ENCODE results near the gene SLC22A31. TPM values are rescaled to one million over a fixed set of nuclear protein-coding genes. Genes with fewer than 3 reads are reported as not detected.

Gene SLC22A31
- total RNA-seq, 1 donor from 2014 or later = not detected

DNA sequence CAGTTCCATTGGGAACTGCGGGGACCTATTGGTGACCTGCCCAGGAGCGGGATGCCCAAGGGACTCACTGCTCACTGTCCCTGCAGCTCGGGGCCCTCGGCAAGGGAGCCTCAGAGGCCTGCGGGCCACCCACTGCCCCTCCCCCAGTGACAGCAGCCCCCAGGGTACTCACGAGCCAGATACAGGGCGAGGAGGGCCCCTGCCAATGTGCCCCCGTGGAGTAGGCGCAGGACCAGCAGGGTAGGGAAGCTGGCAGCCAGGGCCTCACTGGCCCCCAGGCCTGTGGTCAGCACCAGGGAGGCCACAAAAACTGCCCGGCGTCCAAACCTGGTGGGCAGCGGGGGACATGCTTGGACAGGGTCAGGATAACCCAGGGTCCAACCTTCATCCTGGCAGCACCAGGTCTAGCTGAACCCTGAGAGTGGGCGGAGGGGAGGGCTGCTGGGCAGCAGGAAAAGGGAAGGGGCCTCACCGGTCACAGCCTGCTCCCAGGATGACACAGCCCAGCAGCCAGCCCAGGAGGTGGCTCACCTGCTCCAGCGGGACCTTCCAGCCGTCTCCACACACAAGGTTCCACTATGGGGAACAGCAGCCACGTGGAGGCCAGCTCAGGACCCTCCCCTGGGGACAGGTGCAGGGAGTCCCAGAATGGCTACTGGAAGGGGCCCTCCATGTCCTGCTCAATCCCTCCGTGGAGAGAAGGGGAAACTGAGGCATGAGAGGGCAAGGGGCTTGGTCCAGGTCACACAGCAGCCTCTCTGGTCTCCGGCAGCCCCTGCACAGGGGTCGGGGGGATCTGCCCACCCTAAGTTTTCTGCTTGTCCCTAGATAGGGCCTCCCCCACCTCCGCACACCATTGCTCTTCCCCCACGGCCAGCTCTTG is 855 bp downstream of the SLC22A31 start:
- H3K36me3 Mint-ChIP-seq (ENCODE audit: unreplicated experiment) = no peaks in the 10 kb centered on the region
- H3K27me3 Mint-ChIP-seq (ENCODE audit: unreplicated experiment) = peaks cover 35% of the 10 kb centered on the region
- H3K27ac Mint-ChIP-seq (ENCODE audit: unreplicated experiment) = no peak overlapping the region
- H3K4me1 Mint-ChIP-seq (ENCODE audit: unreplicated experiment) = peaks cover 6% of the 10 kb centered on the region
- H3K4me3 Mint-ChIP-seq (ENCODE audit: unreplicated experiment) = no peak overlapping the region
- no peak for DNase-seq (ENCODE audit: extremely low spot score, unreplicated experiment)
- TF ChIP-seq, protein P1, sequence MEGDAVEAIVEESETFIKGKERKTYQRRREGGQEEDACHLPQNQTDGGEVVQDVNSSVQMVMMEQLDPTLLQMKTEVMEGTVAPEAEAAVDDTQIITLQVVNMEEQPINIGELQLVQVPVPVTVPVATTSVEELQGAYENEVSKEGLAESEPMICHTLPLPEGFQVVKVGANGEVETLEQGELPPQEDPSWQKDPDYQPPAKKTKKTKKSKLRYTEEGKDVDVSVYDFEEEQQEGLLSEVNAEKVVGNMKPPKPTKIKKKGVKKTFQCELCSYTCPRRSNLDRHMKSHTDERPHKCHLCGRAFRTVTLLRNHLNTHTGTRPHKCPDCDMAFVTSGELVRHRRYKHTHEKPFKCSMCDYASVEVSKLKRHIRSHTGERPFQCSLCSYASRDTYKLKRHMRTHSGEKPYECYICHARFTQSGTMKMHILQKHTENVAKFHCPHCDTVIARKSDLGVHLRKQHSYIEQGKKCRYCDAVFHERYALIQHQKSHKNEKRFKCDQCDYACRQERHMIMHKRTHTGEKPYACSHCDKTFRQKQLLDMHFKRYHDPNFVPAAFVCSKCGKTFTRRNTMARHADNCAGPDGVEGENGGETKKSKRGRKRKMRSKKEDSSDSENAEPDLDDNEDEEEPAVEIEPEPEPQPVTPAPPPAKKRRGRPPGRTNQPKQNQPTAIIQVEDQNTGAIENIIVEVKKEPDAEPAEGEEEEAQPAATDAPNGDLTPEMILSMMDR (IDR thresholded peaks at IDR 0.05) = no peak
- no peaks in the 10 kb centered on the region for H3K9me3 Mint-ChIP-seq (ENCODE audit: unreplicated experiment)

DNA sequence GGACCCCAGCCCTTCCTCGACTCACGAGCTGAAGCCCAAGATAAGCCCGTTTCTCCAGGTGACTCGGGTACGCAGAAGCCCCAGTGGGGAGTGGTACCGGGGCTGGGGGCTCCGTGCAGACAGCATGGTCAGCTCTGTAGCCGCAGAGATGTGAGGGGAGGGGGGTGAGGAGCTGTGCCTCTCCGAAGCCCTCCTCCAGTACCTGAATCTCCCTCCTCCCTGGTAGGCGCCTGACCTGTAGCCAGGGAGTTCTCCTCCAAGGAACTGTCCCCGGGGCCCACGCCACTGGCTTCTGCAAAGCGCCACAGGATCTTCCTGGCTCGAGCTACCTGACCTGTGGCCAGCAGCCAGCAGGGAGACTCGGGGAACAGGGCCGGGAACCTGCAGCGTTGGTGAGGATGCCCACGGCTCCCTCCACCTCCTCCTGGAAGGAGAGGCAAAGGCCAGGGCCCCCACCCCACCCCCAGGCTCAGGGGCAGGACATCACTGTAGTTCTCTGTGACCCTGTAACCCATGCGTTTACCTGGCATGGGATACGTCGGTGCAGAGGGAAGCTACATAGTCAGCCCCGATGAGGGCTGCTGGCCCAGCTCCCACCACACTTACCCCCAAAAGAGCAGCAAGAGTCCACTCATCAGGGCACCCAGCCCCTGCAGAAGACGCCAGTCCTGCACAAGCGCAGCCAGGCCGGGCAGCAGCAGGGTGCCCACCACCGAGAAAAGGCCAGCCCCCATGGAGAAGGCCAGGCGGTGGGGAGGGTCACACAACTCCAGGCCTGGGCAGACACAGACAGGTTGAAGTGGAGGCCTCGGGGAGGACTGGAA is 1.7 kb downstream of the SLC22A31 start:
- Mint-ChIP-seq H3K4me1 (ENCODE audit: unreplicated experiment) (peaks cover 6% of the 10 kb centered on the region), H3K36me3 (ENCODE audit: unreplicated experiment) (no peaks in the 10 kb centered on the region), H3K27me3 (ENCODE audit: unreplicated experiment) (peaks cover 27% of the 10 kb centered on the region), H3K9me3 (ENCODE audit: unreplicated experiment) (no peaks in the 10 kb centered on the region), H3K27ac (ENCODE audit: unreplicated experiment) (no peak overlapping the region), H3K4me3 (ENCODE audit: unreplicated experiment) (no peak overlapping the region)
- TF ChIP-seq, protein P1 (IDR thresholded peaks at IDR 0.05) = no peak
- DNase-seq (ENCODE audit: extremely low spot score, unreplicated experiment) = no peak

DNA sequence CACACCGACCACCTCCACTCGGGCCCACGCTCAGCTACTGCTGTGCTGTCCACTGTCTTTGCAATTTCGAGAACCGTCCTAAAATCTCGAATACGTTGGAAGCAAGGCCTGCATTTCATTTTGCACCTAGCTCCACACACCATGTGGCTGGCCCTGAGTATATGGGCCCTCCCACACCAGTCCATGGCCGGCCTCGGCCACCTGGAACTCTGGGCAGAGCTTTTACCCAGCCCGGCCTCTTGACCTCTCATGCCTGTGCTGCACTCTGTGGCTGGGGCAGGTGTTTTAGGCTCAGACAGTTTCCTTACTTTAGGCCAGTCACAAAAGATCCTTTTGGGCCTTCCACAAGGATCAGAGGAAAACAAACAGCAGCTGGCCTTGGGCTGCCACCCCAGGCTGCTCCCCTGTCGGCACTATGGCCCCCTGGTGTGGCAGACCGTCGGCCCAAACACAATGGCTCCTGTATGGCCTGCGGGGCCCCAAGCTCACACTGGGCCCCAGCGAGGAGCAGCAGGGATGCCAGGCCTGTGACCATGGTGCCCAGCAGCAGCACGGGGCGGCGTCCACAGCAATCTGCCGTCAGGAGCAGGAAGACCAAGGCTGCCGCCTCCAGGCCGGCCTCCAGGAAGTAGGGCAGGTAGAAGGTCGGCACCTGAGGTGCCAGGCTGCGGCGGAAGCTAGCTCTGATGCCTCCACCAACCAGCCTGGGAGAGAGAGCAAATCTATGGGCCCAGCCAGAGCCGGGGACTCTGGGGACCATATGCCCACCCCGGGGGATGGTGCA is 2.5 kb downstream of the SLC22A31 start:
- peaks cover 6% of the 10 kb centered on the region for H3K4me1 Mint-ChIP-seq (ENCODE audit: unreplicated experiment)
- no peak overlapping the region for H3K27ac Mint-ChIP-seq (ENCODE audit: unreplicated experiment)
- TF ChIP-seq, protein P1 (IDR thresholded peaks at IDR 0.05) = no peak
- H3K36me3 Mint-ChIP-seq (ENCODE audit: unreplicated experiment) = no peaks in the 10 kb centered on the region
- peaks cover 19% of the 10 kb centered on the region for H3K27me3 Mint-ChIP-seq (ENCODE audit: unreplicated experiment)
- no peak for DNase-seq (ENCODE audit: extremely low spot score, unreplicated experiment)
- no peaks in the 10 kb centered on the region for H3K9me3 Mint-ChIP-seq (ENCODE audit: unreplicated experiment)
- H3K4me3 Mint-ChIP-seq (ENCODE audit: unreplicated experiment) = no peak overlapping the region

DNA sequence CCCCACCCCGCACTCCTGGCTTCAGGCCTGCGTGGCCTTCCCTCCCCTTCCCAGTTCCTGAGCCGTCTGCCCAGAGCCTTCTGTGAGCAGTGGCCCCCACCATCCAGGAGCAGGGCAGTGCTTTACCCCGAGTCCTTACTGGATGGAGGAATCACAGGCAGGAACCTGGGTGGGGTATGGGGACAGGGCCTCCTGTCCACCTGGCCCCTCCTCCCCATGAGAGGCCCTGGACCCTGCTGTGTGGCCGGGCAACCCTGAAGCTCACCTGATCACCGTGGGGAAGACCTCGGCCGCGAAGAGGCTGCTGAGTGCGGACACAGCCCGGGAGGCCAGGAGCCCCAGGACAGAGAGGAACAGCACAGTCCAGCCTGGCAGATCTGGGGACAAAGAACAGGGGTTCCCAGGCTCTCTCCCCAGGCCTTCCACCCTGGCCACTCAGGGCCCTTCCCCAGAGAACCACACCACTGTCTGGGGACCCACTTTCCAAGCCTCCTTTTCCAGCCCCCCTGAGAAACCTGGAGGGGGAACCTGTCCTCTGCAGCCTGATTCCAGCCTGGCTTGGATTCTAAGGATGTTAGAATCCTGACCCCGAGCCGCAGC is 3.2 kb downstream of the SLC22A31 start:
- no peak overlapping the region for H3K27ac Mint-ChIP-seq (ENCODE audit: unreplicated experiment)
- no peak overlapping the region for H3K4me3 Mint-ChIP-seq (ENCODE audit: unreplicated experiment)
- H3K36me3 Mint-ChIP-seq (ENCODE audit: unreplicated experiment) = no peaks in the 10 kb centered on the region
- TF ChIP-seq, protein P1 (IDR thresholded peaks at IDR 0.05) = no peak
- peaks cover 6% of the 10 kb centered on the region for H3K4me1 Mint-ChIP-seq (ENCODE audit: unreplicated experiment)
- peaks cover 13% of the 10 kb centered on the region for H3K27me3 Mint-ChIP-seq (ENCODE audit: unreplicated experiment)
- H3K9me3 Mint-ChIP-seq (ENCODE audit: unreplicated experiment) = no peaks in the 10 kb centered on the region
- DNase-seq (ENCODE audit: extremely low spot score, unreplicated experiment) = no peak
